ENCODE results near the gene ATP11B. TPM values are rescaled to one million over a fixed set of nuclear protein-coding genes. Genes with fewer than 3 reads are reported as not detected.

ATP11B gene
- total and polyA plus RNA-seq, 9 of the 15 experiments (the other 6 are each of a cell fraction or from before 2014, with no cell fraction given), result 11.9 to 68.7 (median 41.8) TPM

- TF ChIP-seq ZBTB11 (CRISPR knock-in tag; IDR thresholded peaks at IDR 0.05) (no peak), HSF4 (CRISPR knock-in tag; IDR thresholded peaks at IDR 0.05; ENCODE audit: borderline replicate concordance) (no peak), CTCF (IDR thresholded peaks at IDR 0.05 in 2 of 3, conservative IDR thresholded peaks at IDR 0.05 in 1 of 3; ENCODE audit: insufficient read depth in 2 of 3, low read depth in 1 of 3, low read length in 3 of 3) (peak in 2 of 3 experiments; percentile 11 to 67; a peak in 3 of 6 replicates), SMAD2 (IDR thresholded peaks at IDR 0.05; ENCODE audit: low read depth, low read length) (no peak), THAP12 (CRISPR knock-in tag; IDR thresholded peaks at IDR 0.05) (no peak), ZFP1 (CRISPR knock-in tag; IDR thresholded peaks at IDR 0.05) (no peak), ZNF24 (IDR thresholded peaks at IDR 0.05) (no peak), CREB3 (tag; conservative IDR thresholded peaks at IDR 0.05; ENCODE audit: low read depth) (no peak), POLR3G (IDR thresholded peaks at IDR 0.05; ENCODE audit: extremely low read depth, insufficient read length, insufficient replicate concordance) (no peak)
Observed at GRCh38 chr3:182837855-182838454, 44.7 kb downstream of the ATP11B start (continued).
